ENCODE data around the gene NME5. TPM values are rescaled to one million over a fixed set of nuclear protein-coding genes. Genes with fewer than 3 reads are reported as not detected.

NME5 gene
- total RNA-seq, 1 experiment from 2014 or later: 3.1 TPM

DNA sequence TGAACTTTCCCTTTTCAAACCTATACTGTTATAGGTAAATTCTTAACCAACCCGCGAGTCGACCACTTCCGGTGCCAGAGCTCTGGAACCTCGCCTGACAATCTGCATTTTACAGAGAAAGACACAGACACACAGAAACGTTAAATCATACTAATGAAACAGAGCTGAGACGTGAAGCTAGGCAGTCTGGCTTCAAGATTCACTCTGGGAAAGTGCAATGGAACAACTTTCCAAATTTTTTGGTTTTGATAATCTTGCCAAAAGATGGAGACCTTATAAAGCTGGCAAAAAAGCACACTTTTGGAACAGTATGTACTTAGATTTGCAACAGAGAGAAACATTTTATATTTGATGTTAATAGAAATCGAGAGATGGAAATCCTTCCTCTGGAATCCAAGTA, 71.3 kb downstream of the NME5 start:
- BruUV-seq (replicated peaks): no TSS peak
- no peaks in the 10 kb centered on the region for H3K9me2 ChIP-seq (ENCODE audit: insufficient read depth)
- intact Hi-C loops (cut with micrococcal nuclease): loop anchor here (1.0 to 2.0 kb wide), 2 partner anchors 32 to 289 kb away; no protein-coding TSS in a partner anchor
- ATAC-seq (no peak), DNase-seq (ENCODE audit: low read depth, low spot score) (no peak)
- ChIA-PET RAD21 (ENCODE audit: low non-redundant PET in 1 of 2, low total read pairs in 2 of 2, uncharacterized antibody in 2 of 2, unreplicated experiment in 2 of 2) (no interaction called here), POLR2A (interaction anchor here (0.7 kb wide), 1 partner anchor 8 kb away, joined by 3 read pairs; no protein-coding TSS in a partner anchor), CTCF (interaction anchor here (1.6 to 3.0 kb wide), 5 partner anchors 8 to 438 kb away, joined by 3 to 24 read pairs (median 13); no protein-coding TSS in a partner anchor)
- no peak overlapping the region for H2AFZ ChIP-seq (ENCODE audit: low read depth, low read length, poor library complexity, severe bottlenecking)
- no peaks in the 10 kb centered on the region for H3K9me3 ChIP-seq (ENCODE audit: control insufficient read depth in 1 of 2, insufficient read depth in 1 of 2, low read depth in 1 of 2, low read length in 2 of 2)
- H3K27ac ChIP-seq (ENCODE audit: low read depth, low read length): no peak overlapping the region
- no peaks in the 10 kb centered on the region for H3K27me3 ChIP-seq (ENCODE audit: insufficient read depth, low read length)
- no peak overlapping the region for H3K4me2 ChIP-seq (ENCODE audit: low read length)
- H3K4me3 ChIP-seq (replicated peaks in 1 of 2; ENCODE audit: low read depth in 1 of 2, low read length in 2 of 2): no peak overlapping the region
- TF ChIP-seq TCF7L2 (IDR thresholded peaks at IDR 0.05; ENCODE audit: borderline replicate concordance, extremely low read depth, insufficient read depth, insufficient read length) (no peak), EZH2phosphoT487 (IDR thresholded peaks at IDR 0.05; ENCODE audit: borderline replicate concordance) (no peak), SP1 (IDR thresholded peaks at IDR 0.05; ENCODE audit: low read depth) (no peak), ZFX (IDR thresholded peaks at IDR 0.05) (no peak), ELF1 (IDR thresholded peaks at IDR 0.05; ENCODE audit: borderline replicate concordance, low read depth) (no peak), EGR1 (IDR thresholded peaks at IDR 0.05; ENCODE audit: low read depth) (no peak), ZNF274 (IDR thresholded peaks at IDR 0.05; ENCODE audit: low read depth, low read length) (no peak), FOSL1 (IDR thresholded peaks at IDR 0.05; ENCODE audit: low read depth) (no peak), POLR2A (IDR thresholded peaks at IDR 0.05; ENCODE audit: borderline replicate concordance, extremely low read depth, insufficient read depth, insufficient read length) (no peak), POLR2AphosphoS5 (IDR thresholded peaks at IDR 0.05; ENCODE audit: low read depth, low read length) (no peak), YY1 (IDR thresholded peaks at IDR 0.05; ENCODE audit: extremely low read depth, insufficient replicate concordance, low read depth, low read length) (no peak)
- TF ChIP-seq, protein P1, sequence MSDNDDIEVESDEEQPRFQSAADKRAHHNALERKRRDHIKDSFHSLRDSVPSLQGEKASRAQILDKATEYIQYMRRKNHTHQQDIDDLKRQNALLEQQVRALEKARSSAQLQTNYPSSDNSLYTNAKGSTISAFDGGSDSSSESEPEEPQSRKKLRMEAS (IDR thresholded peaks at IDR 0.05): no peak
- TF ChIP-seq, protein P2, sequence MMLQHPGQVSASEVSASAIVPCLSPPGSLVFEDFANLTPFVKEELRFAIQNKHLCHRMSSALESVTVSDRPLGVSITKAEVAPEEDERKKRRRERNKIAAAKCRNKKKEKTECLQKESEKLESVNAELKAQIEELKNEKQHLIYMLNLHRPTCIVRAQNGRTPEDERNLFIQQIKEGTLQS (IDR thresholded peaks at IDR 0.05): no peak
- TF ChIP-seq, protein P3, sequence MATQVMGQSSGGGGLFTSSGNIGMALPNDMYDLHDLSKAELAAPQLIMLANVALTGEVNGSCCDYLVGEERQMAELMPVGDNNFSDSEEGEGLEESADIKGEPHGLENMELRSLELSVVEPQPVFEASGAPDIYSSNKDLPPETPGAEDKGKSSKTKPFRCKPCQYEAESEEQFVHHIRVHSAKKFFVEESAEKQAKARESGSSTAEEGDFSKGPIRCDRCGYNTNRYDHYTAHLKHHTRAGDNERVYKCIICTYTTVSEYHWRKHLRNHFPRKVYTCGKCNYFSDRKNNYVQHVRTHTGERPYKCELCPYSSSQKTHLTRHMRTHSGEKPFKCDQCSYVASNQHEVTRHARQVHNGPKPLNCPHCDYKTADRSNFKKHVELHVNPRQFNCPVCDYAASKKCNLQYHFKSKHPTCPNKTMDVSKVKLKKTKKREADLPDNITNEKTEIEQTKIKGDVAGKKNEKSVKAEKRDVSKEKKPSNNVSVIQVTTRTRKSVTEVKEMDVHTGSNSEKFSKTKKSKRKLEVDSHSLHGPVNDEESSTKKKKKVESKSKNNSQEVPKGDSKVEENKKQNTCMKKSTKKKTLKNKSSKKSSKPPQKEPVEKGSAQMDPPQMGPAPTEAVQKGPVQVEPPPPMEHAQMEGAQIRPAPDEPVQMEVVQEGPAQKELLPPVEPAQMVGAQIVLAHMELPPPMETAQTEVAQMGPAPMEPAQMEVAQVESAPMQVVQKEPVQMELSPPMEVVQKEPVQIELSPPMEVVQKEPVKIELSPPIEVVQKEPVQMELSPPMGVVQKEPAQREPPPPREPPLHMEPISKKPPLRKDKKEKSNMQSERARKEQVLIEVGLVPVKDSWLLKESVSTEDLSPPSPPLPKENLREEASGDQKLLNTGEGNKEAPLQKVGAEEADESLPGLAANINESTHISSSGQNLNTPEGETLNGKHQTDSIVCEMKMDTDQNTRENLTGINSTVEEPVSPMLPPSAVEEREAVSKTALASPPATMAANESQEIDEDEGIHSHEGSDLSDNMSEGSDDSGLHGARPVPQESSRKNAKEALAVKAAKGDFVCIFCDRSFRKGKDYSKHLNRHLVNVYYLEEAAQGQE (IDR thresholded peaks at IDR 0.05; ENCODE audit: low read depth): no peak
- TF ChIP-seq, protein P4, sequence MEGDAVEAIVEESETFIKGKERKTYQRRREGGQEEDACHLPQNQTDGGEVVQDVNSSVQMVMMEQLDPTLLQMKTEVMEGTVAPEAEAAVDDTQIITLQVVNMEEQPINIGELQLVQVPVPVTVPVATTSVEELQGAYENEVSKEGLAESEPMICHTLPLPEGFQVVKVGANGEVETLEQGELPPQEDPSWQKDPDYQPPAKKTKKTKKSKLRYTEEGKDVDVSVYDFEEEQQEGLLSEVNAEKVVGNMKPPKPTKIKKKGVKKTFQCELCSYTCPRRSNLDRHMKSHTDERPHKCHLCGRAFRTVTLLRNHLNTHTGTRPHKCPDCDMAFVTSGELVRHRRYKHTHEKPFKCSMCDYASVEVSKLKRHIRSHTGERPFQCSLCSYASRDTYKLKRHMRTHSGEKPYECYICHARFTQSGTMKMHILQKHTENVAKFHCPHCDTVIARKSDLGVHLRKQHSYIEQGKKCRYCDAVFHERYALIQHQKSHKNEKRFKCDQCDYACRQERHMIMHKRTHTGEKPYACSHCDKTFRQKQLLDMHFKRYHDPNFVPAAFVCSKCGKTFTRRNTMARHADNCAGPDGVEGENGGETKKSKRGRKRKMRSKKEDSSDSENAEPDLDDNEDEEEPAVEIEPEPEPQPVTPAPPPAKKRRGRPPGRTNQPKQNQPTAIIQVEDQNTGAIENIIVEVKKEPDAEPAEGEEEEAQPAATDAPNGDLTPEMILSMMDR (IDR thresholded peaks at IDR 0.05 in 2 of 3, conservative IDR thresholded peaks at IDR 0.05 in 1 of 3; ENCODE audit: borderline replicate concordance in 1 of 3, insufficient read depth in 1 of 3, low read depth in 2 of 3, low read length in 2 of 3): no peak
- TF ChIP-seq, protein P5, sequence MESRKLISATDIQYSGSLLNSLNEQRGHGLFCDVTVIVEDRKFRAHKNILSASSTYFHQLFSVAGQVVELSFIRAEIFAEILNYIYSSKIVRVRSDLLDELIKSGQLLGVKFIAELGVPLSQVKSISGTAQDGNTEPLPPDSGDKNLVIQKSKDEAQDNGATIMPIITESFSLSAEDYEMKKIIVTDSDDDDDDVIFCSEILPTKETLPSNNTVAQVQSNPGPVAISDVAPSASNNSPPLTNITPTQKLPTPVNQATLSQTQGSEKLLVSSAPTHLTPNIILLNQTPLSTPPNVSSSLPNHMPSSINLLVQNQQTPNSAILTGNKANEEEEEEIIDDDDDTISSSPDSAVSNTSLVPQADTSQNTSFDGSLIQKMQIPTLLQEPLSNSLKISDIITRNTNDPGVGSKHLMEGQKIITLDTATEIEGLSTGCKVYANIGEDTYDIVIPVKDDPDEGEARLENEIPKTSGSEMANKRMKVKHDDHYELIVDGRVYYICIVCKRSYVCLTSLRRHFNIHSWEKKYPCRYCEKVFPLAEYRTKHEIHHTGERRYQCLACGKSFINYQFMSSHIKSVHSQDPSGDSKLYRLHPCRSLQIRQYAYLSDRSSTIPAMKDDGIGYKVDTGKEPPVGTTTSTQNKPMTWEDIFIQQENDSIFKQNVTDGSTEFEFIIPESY (IDR thresholded peaks at IDR 0.05; ENCODE audit: extremely low read depth, insufficient replicate concordance, low read length): no peak
- H3K4me1 ChIP-seq (ENCODE audit: control insufficient read depth in 1 of 2, insufficient read depth in 2 of 2, low read length in 2 of 2): no peaks in the 10 kb centered on the region
- H3K79me2 ChIP-seq (ENCODE audit: insufficient read depth, low read length): no peaks in the 10 kb centered on the region
- H3K36me3 ChIP-seq (ENCODE audit: control insufficient read depth in 1 of 2, insufficient read depth in 2 of 2, low read length in 2 of 2): no peaks in the 10 kb centered on the region
- H3K9ac ChIP-seq (ENCODE audit: low read length): no peak overlapping the region
- H4K20me1 ChIP-seq (ENCODE audit: insufficient read depth): no peaks in the 10 kb centered on the region

Measured in HCT116 (cell line).